ENCODE data around the gene DDX20.
"Not testable (repeated sequence)": the region's sequence is repeated elsewhere in the genome, so short reads cannot be mapped to it uniquely, and the experiment has no call there.

The DDX20 gene

GRCh38 chr1:111733183-111733991, 22.3 kb upstream of the DDX20 start:
- DNase-seq, result no peak

- no peak for DNase-seq
Measured at GRCh38 chr1:111733992-111734341, 21.7 kb upstream of the DDX20 start.

DNA sequence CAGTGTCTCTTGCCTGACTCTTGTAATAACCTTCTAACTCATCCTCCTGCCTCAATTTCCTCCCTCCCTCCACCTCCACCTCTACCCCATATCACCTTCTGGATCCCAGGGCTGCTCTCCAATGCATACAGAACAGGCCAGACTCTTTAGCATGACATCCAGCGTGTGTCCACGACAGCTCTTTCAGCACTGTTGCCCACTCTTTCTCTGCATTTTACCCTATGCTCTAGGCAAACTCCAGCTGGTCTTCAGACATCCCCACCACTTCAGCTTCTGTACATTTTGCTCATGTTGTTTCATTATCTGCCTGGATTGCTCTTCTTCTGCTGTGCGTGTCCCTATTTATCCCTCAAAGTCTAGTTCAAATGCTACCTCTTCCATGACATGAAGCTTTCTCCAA, 21.3 kb upstream of the DDX20 start:
- no peak for DNase-seq

DNA sequence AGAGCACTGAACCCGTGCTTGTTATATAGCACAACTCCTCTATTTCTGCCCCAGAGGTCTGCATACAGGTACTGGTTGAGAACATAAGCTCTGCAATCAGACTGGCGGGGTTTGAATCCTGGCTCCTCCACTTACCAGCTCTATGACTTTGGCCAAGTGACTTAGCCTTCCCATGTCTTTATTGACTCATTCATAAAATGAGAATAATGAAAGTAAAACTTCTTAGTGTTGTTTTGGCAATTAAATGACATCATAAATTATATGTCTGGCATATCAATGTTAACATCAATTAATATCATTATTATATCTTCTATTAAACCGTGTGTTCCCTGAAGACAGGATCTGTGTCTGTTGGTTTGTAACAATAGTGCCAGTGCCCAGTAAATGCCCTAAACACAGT, 20.8 kb upstream of the DDX20 start:
- DNase-seq, result no peak

DNA sequence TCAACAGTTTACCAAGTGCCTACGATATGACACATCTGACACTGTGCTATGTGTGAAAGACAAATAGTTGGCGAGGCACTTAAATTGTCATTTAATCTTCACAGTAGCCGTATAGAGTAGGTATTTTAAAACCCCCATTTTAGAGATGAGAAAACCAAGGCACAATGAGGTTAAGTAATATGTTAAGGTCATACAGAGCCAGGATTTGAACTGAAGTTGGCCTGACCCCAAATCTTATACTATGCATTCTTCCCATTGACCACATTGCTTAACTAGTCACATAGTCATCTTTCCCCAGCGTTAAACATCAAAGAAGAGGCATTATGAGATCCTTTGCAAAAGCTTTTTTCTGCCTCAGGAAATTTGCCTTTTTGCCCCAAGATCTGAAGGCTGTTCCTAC, 20.4 kb upstream of the DDX20 start:
- DNase-seq, result no peak

- no peak for DNase-seq
Measured at GRCh38 chr1:111735858-111736544, 19.7 kb upstream of the DDX20 start.

DNA sequence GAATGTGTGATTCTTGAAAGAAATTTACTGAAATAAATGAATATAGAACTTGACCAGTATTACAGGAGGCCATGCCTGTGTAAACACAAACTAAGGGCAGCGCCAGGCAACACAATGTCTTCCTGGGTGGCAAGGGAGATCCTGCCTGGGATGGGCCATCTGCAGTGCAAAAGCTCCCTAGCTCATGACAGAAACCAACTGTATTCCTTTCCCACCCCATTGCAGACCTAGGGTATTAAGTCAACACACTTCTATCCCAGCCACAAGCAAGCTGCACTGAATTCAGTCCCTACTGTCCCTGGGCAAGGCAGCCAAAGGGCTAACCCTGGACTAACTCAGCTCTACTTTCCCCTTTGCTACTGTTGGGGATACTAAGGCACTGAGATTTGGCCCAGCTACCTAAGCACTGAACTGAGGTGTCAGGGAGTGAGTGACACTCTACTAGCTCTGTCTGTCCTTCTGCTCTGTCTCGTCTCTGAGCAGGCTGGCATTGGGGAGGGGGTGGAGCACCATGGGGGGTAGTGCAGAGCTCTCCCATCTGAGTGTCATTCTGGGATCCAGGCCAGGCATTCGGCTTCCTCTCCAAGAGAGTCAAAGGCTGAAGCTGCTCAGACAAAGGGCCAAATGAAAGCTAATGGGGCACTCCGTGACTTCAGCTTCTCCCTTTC, 19.0 kb upstream of the DDX20 start:
- no peak for DNase-seq

DNA sequence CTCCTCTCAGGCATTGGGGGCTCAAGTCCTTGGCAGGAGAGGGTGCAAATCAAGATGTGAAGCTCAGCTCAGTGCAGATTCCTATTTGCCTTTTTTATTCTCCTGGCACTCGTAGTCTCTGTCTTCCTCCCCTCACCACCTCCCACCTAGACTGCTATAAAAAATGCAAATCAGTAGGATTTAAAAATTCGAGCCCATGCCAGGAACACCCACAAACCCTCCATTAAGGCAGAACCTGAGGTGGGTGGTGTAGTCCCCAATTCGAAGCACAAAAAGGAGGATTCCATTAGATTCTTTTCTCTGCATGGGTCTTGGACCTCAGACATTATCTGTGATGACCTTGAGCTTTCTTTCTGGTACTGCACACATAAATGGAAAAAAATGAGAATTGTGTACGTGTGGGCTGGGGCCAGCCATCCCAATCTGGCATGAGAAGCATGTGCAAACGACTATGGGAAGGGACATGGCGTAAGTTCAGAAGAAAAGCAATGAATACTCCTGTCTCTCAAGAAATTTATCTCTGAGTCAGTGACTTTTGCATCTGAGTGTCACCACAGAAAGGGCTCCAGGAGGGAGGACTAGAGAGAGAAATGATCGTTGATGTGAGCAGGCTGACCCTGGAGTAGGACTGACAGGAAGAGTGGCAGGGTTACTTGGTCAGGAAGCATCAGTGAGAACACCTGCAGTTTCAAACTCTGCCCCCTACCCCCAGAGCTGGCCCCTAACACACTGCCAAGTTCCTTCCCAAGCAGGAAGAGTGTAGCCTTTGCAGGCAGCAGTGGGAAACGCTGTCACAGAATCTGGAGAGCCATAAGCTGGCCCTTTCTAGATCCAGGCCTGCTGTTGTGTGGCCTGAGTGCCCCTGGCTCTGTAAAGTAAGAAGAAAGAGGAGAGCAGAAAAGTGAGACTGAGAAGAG, 18.2 kb upstream of the DDX20 start:
- no peak for DNase-seq

DNA sequence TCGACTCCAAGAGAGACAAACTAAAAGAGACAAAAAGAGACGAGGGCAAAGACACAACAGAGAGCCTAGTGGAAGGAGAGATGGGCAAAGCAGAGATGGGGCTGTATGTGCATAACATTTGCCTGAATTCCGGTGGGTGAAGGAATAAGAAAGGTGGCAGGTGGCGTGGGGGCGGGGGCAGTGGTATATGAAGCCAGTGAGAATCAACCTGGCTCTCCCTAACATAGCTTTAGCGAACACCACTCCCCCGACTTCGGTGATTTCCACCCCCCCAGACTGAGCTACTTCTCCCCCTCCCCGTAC, 17.6 kb upstream of the DDX20 start:
- no peak for DNase-seq

GRCh38 chr1:111738436-111739193, 17.1 kb upstream of the DDX20 start:
- DNase-seq, result no peak

DNA sequence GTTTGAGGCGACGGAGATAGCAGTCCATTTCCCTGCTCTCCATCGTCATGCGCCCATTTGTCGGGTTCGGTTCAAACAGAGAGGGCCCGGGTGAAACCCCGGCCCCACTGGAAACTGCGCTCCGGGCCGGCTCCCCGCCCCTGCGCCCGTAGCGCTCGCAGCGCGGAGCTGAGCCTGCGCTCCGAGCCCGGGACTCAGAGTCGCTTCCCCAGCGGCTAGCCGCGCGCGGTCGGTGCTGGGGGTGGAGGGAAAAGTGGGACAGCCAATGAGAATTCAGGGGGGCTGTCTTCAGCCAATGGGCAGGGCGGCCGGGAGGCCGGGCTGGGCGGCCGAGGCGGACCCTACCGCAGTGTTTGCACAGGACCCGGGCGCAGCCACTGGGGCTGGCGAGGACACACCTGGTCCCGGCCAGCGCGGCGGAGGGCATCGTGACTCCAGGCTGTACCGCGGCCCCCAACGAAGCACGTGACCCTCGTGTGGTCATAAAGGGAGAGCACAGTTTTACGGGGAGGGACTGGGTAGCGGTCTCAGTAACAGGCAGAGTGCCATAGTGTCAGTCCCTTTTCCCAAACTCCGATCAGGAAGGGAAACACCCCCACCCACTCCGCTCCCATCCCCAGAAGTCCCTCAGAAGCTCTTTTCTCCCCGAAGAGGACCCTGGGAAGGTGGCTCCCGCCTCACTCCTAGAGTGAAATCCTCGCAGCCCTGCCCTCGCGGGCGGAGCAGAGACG, 16.3 kb upstream of the DDX20 start, which contains the start of gene INKA2:
Gene INKA2 (minus strand): TSS at position 202 of the 731 bp plus-strand sequence. CDS start 153 bp downstream, at position 49.
- DNase-seq, result peak; percentile 55

- no peak for DNase-seq
Measured at GRCh38 chr1:111739925-111740765, 15.6 kb upstream of the DDX20 start.

- DNase-seq, result not testable (repeated sequence)
Measured at GRCh38 chr1:111742292-111742691, 13.4 kb upstream of the DDX20 start.

- no peak for DNase-seq
Measured at GRCh38 chr1:111742938-111743549, 12.7 kb upstream of the DDX20 start.

- DNase-seq, result no peak
Measured at GRCh38 chr1:111743679-111744101, 12.0 kb upstream of the DDX20 start.

DNA sequence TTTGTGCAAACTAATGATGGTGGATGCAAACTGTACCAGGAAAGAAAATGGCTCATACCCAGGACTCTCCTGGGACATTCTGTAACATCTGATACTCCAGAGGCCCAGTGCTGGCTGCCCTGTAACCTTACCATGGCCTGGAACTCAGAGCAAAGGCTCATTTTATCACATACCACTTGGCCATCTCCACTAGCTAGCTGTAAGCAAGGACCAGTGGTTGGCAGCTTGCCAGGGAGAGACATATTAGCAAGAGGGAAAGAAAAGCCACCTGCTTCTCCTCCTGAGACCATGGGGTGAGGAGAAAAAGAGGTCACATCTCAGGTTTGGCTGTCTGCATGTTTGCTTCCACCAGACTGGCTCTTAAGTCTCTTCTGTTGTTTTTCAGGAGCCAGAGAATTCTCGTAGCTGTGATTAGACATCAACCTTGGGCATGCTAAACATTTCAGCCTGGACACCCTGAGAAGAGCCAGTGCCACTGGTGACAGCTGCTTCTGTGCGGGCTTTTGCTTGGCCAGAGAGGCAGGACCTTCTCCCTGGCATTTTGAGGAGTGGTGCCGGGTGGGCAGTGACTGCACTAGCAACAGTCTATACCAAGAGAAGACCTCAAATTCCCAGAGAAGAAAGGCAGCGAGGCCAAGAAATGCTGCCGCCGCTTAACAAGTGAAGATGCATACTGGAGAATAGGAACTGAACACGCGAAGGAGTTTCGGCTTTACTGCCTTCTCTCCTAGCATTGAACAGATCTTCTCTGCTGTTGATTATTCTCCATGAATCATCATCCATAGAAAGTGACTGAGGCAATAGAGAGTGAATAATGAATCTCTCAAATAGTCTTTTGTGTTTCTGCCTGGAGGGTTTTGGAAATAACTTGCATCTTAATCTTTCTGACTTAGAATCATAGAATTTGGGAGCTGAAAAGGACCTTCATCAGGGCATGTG, 9.8 kb upstream of the DDX20 start:
- DNase-seq, result no peak

GRCh38 chr1:111746614-111746999, 9.1 kb upstream of the DDX20 start:
- no peak for DNase-seq

DNA sequence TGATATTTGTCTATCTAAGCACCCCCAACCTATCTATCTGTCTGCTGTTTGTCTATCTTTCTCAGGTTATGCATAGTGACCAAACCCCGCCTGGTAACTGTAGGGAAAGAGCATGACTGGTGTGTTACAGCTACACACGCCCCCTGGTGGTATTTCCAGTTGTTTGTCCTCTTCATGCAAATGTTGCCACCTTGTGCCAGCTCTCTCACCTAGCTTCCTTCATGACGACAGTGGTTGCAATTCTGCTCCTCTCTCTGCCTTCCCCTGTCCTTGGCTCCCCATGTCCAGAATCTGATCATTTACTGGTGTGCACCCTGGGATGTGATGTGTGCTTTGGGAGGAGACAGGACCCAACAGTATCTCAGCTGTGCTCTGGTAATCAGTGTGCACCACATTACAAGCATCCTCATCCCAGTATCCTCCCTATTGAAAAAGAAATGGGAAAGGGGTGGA, 8.4 kb upstream of the DDX20 start:
- DNase-seq, result no peak

- no peak for DNase-seq
Measured at GRCh38 chr1:111747947-111748346, 7.8 kb upstream of the DDX20 start.
